ENCODE measurements around the gene TBX21. TPM values are rescaled to one million over a fixed set of nuclear protein-coding genes. Genes with fewer than 3 reads are reported as not detected.

TBX21 gene
- total and polyA plus RNA-seq, 2 of the 4 experiments (the other 2 are of a cell fraction) = not detected

DNA sequence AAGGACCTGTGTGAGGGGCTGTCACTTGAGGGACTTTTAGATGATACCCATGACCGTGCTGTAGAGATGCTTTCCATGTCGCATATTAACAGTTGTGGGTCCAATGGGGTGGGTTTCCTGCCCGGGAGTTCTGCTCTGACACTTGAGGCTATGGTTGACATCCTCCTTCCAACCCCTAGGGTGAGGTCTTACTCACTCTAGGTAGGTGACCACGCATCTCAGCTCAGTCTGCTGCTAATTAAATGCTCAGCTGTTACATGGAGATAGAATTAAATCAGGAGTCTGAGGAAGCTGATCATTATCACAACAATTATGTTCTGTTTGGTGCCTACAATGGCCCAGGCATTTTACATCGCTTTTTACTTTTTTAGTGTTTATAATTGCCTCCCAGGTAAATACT lies 48.4 kb downstream of the TBX21 start:
- intact Hi-C loops (cut with micrococcal nuclease) (no loop called here), in situ Hi-C loops (cut with MboI; ENCODE audit: low sequenced_read_pairs) (no loop called here), dilution Hi-C loops (cut with HindIII; ENCODE audit: low sequenced_read_pairs, unreplicated experiment) (no loop called here)
- no peak overlapping the region for H2BK5ac ChIP-seq (ENCODE audit: low read depth, low read length, poor library complexity, severe bottlenecking)
- H3K36me3 ChIP-seq (ENCODE audit: control insufficient read depth, insufficient read depth, low read length) = no peaks in the 10 kb centered on the region
- H2BK15ac ChIP-seq (ENCODE audit: low read depth, low read length) = no peak overlapping the region
- H3K4ac ChIP-seq (ENCODE audit: low read depth, low read length) = no peak overlapping the region
- CTCF ChIA-PET = interaction anchor here (2.0 kb wide), 1 partner anchor 9 kb away, joined by 5 read pairs; no protein-coding TSS in a partner anchor
- no peaks in the 10 kb centered on the region for H3K4me1 ChIP-seq (ENCODE audit: control insufficient read depth, insufficient read depth, low read length)
- H3K4me2 ChIP-seq (ENCODE audit: low read depth, low read length) = no peak overlapping the region
- no peaks in the 10 kb centered on the region for H3K9me1 ChIP-seq (ENCODE audit: insufficient read depth, low read length)
- no peak overlapping the region for H4K91ac ChIP-seq (ENCODE audit: insufficient read depth, low read depth, low read length)
- no peak overlapping the region for H3K14ac ChIP-seq (replicated peaks; ENCODE audit: low read depth, low read length)
- H2AK9ac ChIP-seq (replicated peaks; ENCODE audit: low read depth, low read length, poor library complexity) = no peak overlapping the region
- no peak overlapping the region for H4K8ac ChIP-seq (ENCODE audit: low read depth in 2 of 2, low read length in 2 of 2)
- H3K27ac ChIP-seq (ENCODE audit: insufficient read depth, low read length) = no peak overlapping the region
- H2BK120ac ChIP-seq (ENCODE audit: low read depth, low read length) = no peak overlapping the region
- H2AFZ ChIP-seq (replicated peaks; ENCODE audit: low read length, poor library complexity) = no peak overlapping the region
- no TSS peak for BruUV-seq (replicated peaks)
- H3K9me3 ChIP-seq (ENCODE audit: control insufficient read depth, insufficient read depth, low read length) = no peaks in the 10 kb centered on the region
- no peak for ATAC-seq (ENCODE audit: low read depth)
- TF ChIP-seq, protein P1, sequence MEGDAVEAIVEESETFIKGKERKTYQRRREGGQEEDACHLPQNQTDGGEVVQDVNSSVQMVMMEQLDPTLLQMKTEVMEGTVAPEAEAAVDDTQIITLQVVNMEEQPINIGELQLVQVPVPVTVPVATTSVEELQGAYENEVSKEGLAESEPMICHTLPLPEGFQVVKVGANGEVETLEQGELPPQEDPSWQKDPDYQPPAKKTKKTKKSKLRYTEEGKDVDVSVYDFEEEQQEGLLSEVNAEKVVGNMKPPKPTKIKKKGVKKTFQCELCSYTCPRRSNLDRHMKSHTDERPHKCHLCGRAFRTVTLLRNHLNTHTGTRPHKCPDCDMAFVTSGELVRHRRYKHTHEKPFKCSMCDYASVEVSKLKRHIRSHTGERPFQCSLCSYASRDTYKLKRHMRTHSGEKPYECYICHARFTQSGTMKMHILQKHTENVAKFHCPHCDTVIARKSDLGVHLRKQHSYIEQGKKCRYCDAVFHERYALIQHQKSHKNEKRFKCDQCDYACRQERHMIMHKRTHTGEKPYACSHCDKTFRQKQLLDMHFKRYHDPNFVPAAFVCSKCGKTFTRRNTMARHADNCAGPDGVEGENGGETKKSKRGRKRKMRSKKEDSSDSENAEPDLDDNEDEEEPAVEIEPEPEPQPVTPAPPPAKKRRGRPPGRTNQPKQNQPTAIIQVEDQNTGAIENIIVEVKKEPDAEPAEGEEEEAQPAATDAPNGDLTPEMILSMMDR (conservative IDR thresholded peaks at IDR 0.05; ENCODE audit: low read depth, low read length) = no peak
- TF ChIP-seq POLR2A (IDR thresholded peaks at IDR 0.05; ENCODE audit: low read depth, low read length) (no peak), CEBPB (IDR thresholded peaks at IDR 0.05; ENCODE audit: low read depth, low read length) (no peak), MAZ (IDR thresholded peaks at IDR 0.05; ENCODE audit: borderline replicate concordance, low read depth, low read length) (no peak), NFE2L2 (IDR thresholded peaks at IDR 0.05; ENCODE audit: low read depth, low read length) (no peak), RCOR1 (IDR thresholded peaks at IDR 0.05; ENCODE audit: insufficient replicate concordance, low read length) (no peak), CHD1 (IDR thresholded peaks at IDR 0.05; ENCODE audit: low read depth, low read length) (no peak), FOS (IDR thresholded peaks at IDR 0.05; ENCODE audit: low read depth, low read length) (no peak), SMC3 (IDR thresholded peaks at IDR 0.05; ENCODE audit: low read depth, low read length) (no peak), RFX5 (IDR thresholded peaks at IDR 0.05; ENCODE audit: low read depth, low read length) (no peak), MAFK (IDR thresholded peaks at IDR 0.05; ENCODE audit: low read depth, low read length) (no peak), RAD21 (IDR thresholded peaks at IDR 0.05; ENCODE audit: low read length) (no peak), BHLHE40 (IDR thresholded peaks at IDR 0.05; ENCODE audit: low read depth, low read length) (no peak), MXI1 (IDR thresholded peaks at IDR 0.05; ENCODE audit: borderline replicate concordance, low read depth, low read length) (no peak)
- TF ChIP-seq, protein P2, sequence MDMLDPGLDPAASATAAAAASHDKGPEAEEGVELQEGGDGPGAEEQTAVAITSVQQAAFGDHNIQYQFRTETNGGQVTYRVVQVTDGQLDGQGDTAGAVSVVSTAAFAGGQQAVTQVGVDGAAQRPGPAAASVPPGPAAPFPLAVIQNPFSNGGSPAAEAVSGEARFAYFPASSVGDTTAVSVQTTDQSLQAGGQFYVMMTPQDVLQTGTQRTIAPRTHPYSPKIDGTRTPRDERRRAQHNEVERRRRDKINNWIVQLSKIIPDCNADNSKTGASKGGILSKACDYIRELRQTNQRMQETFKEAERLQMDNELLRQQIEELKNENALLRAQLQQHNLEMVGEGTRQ (IDR thresholded peaks at IDR 0.05; ENCODE audit: low read depth, low read length) = no peak
- TF ChIP-seq, protein P3, sequence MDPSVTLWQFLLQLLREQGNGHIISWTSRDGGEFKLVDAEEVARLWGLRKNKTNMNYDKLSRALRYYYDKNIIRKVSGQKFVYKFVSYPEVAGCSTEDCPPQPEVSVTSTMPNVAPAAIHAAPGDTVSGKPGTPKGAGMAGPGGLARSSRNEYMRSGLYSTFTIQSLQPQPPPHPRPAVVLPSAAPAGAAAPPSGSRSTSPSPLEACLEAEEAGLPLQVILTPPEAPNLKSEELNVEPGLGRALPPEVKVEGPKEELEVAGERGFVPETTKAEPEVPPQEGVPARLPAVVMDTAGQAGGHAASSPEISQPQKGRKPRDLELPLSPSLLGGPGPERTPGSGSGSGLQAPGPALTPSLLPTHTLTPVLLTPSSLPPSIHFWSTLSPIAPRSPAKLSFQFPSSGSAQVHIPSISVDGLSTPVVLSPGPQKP (IDR thresholded peaks at IDR 0.05; ENCODE audit: borderline replicate concordance, low read depth, low read length) = no peak
- POLR2A ChIA-PET (ENCODE audit: unreplicated experiment) = no interaction called here
- H2AK5ac ChIP-seq (ENCODE audit: low read depth, low read length) = no peak overlapping the region
- H4K20me1 ChIP-seq (ENCODE audit: insufficient read depth, low read length) = peaks cover 3% of the 10 kb centered on the region; the same call in 1 of the 2 replicates
- no peak overlapping the region for H3K9ac ChIP-seq (ENCODE audit: low read depth, low read length)
- H3K23ac ChIP-seq (ENCODE audit: low read depth, low read length) = no peak overlapping the region
- H3K56ac ChIP-seq (ENCODE audit: extremely low read depth, insufficient read depth, low read length) = no peak overlapping the region
- H3K4me3 ChIP-seq (ENCODE audit: insufficient read depth, low read depth, low read length) = no peak overlapping the region
- H4K5ac ChIP-seq (ENCODE audit: low read depth, low read length) = no peak overlapping the region
- WGBS, 2 experiments (ENCODE audit: extremely low coverage in 2 of 2, insufficient read length in 1 of 2) = no CpG with 5 or more reads among the region's 5 CpGs
- no peaks in the 10 kb centered on the region for H3K79me1 ChIP-seq (ENCODE audit: low read depth in 1 of 2, low read length in 2 of 2)
- no peak for DNase-seq
- no peak overlapping the region for H3K18ac ChIP-seq (ENCODE audit: low read depth, low read length)
- H3K27me3 ChIP-seq (ENCODE audit: control insufficient read depth, insufficient read depth, low read length) = peaks cover 56% of the 10 kb centered on the region
- H2BK20ac ChIP-seq (ENCODE audit: low read depth, low read length) = no peak overlapping the region

All from IMR-90 (cell line).